Transverse colon (tissue), 4 donors: Measurements from ENCODE around the gene CLSTN2. TPM values are rescaled to one million over a fixed set of nuclear protein-coding genes. Genes with fewer than 3 reads are reported as not detected.

Experiments
- DNase-seq: peaks from one replicate; pipeline ENCODE4 v3.0.0-alpha.2; 2019
- H3K27ac ChIP-seq, 4 donors: fragments of 200-600 bp; sonication (generic); 2 replicates each; pipeline ENCODE4 v1.5.1; 2016 to 2018; ENCODE audit warnings: inconsistent platforms in 4 of 4
- H3K27me3 ChIP-seq: fragments of 200-600 bp; sonication (generic); 2 replicates; pipeline ENCODE4 v1.5.1; 2017; ENCODE audit warnings: inconsistent platforms
- H3K36me3 ChIP-seq, 4 donors: fragments of 200-600 bp; sonication (generic); 2 replicates each; pipeline ENCODE4 v1.5.1; 2017 to 2019; ENCODE audit warnings: inconsistent platforms in 4 of 4
- H3K4me1 ChIP-seq, 4 donors: fragments of 200-600 bp; sonication (generic); 2 replicates each; pipeline ENCODE4 v1.5.1; 2017 to 2020; ENCODE audit warnings: inconsistent platforms in 4 of 4
- H3K4me3 ChIP-seq, 4 donors: fragments of 200-600 bp; sonication (generic); 1 replicate in 1 of 4; 2 replicates in 3 of 4; pipeline versions ENCODE4 v1.5.1 to v1.6.1; 2017 to 2019; ENCODE audit warnings: inconsistent platforms in 4 of 4
- H3K9me3 ChIP-seq, 2 donors: fragments of 200-600 bp; sonication (generic); 2 replicates each; pipeline ENCODE4 v1.5.1; 2017 to 2019; ENCODE audit warnings: inconsistent platforms in 2 of 2
- CTCF ChIP-seq, 5 experiments: fragments of 200-600 bp in 3 of 5; fragments of 450-650 bp in 2 of 5; sonication (generic) in 3 of 5; IDR thresholded peaks; 1 replicate in 2 of 5; 2 replicates in 3 of 5; pipeline ENCODE4 v1.5.1; 2016 to 2017; ENCODE audit warnings: antibody characterized with exemption in 5 of 5, inconsistent platforms in 3 of 5, mild to moderate bottlenecking in 2 of 5, moderate library complexity in 1 of 5
- EP300 ChIP-seq: sonication (generic); formaldehyde crosslinking; IDR thresholded peaks from one replicate; pipeline ENCODE4 v1.6.1; 2017; ENCODE audit warnings: antibody characterized with exemption, low read depth
- POLR2A ChIP-seq: fragments of 450-650 bp; IDR thresholded peaks from one replicate; pipeline ENCODE4 v1.6.1; 2016; ENCODE audit warnings: antibody characterized with exemption, mild to moderate bottlenecking, moderate library complexity
- POLR2AphosphoS5 ChIP-seq, 3 donors: sonication (generic); formaldehyde crosslinking; IDR thresholded peaks; one replicate each; pipeline ENCODE4 v1.6.1; 2016; ENCODE audit warnings: antibody characterized with exemption in 3 of 3
- WGBS, 2 donors: methylation state at CpG; one replicate each; pipeline ENCODE4 v1.1.5; 2018; ENCODE audit warnings: low coverage in 1 of 2; 5-methylcytosine and 5-hydroxymethylcytosine counted together
- in situ Hi-C, 4 donors: fragments of 200-750 bp; cut with MboI; loops; one replicate each; pipeline versions ENCODE4 v1.15.0 to v1.15.1; 2017; ENCODE audit warnings: low sequenced_read_pairs in 3 of 4, low pct_ligation_motif_present in 1 of 4, low pct_unique_long_range_greater_than_20kb in 1 of 4
- intact Hi-C: fragments of 100-400 bp; cut with DNase I; formaldehyde crosslinking; loops from one replicate; pipeline ENCODE4 v1.15.1; 2023; ENCODE audit warnings: low total_unique reads
- total RNA-seq, 4 donors: library from RNA; depleted of rRNA; stranded (reverse); fragments of >200 nt; gene quantifications; one replicate each; pipeline ENCODE4 v1.1.0, GENCODE V29; 2016

CLSTN2 gene
- total RNA-seq, 4 donors from 2014 or later = 0.60 to 9.0 (median 2.2) TPM

- Histone ChIP-seq H3K4me1 (no peaks in the 10 kb centered on the region), H3K4me3 (no peak overlapping the region), H3K27ac (no peak overlapping the region), H3K9me3 (no peaks in the 10 kb centered on the region), H3K27me3 (no peaks in the 10 kb centered on the region), H3K36me3 (no peaks in the 10 kb centered on the region)
- in situ Hi-C loops (no loop called here), intact Hi-C loops (no loop called here)
- TF ChIP-seq CTCF (IDR thresholded peaks at IDR 0.05) (no peak), POLR2A (no peak), EP300 (no peak), POLR2AphosphoS5 (IDR thresholded peaks at IDR 0.05) (no peak)
- DNase-seq = no peak
Measured at GRCh38 chr3:140347151-140347550, 412.2 kb downstream of the CLSTN2 start.

GRCh38 chr3:140349938-140350337 lies 415.0 kb downstream of the CLSTN2 start:
- no peak overlapping the region for H3K4me3 ChIP-seq
- no peaks in the 10 kb centered on the region for H3K36me3 ChIP-seq
- TF ChIP-seq EP300 (no peak), CTCF (IDR thresholded peaks at IDR 0.05) (no peak), POLR2A (no peak), POLR2AphosphoS5 (IDR thresholded peaks at IDR 0.05) (no peak)
- intact Hi-C loops = no loop called here
- H3K27ac ChIP-seq = no peak overlapping the region
- no peaks in the 10 kb centered on the region for H3K27me3 ChIP-seq
- in situ Hi-C loops = no loop called here
- 73 to 83% methylated on average over 3 to 4 of the region's 4 CpGs for WGBS, 2 donors
- H3K9me3 ChIP-seq = no peaks in the 10 kb centered on the region
- no peaks in the 10 kb centered on the region for H3K4me1 ChIP-seq
- DNase-seq = no peak

- WGBS, 2 donors = 57 to 63% methylated on average over 3 of the region's 3 CpGs
- in situ Hi-C loops = no loop called here
- TF ChIP-seq CTCF (IDR thresholded peaks at IDR 0.05) (no peak), EP300 (no peak), POLR2A (no peak), POLR2AphosphoS5 (IDR thresholded peaks at IDR 0.05) (no peak)
- no peaks in the 10 kb centered on the region for H3K36me3 ChIP-seq
- no peaks in the 10 kb centered on the region for H3K27me3 ChIP-seq
- no peaks in the 10 kb centered on the region for H3K4me1 ChIP-seq
- no peak for DNase-seq
- H3K4me3 ChIP-seq = no peak overlapping the region
- intact Hi-C loops = no loop called here
- H3K9me3 ChIP-seq = no peaks in the 10 kb centered on the region
- H3K27ac ChIP-seq = no peak overlapping the region
Measured at GRCh38 chr3:140351466-140351865, 416.5 kb downstream of the CLSTN2 start.

GRCh38 chr3:140355481-140355880 lies 420.5 kb downstream of the CLSTN2 start:
- Histone ChIP-seq H3K36me3 (no peaks in the 10 kb centered on the region), H3K4me3 (no peak overlapping the region), H3K27me3 (no peaks in the 10 kb centered on the region), H3K9me3 (no peaks in the 10 kb centered on the region), H3K27ac (no peak overlapping the region), H3K4me1 (no peaks in the 10 kb centered on the region)
- TF ChIP-seq POLR2A (no peak), POLR2AphosphoS5 (IDR thresholded peaks at IDR 0.05) (no peak), CTCF (IDR thresholded peaks at IDR 0.05) (no peak), EP300 (no peak)
- intact Hi-C loops = no loop called here
- in situ Hi-C loops = no loop called here
- WGBS, 2 donors = 63 to 74% methylated on average over 2 to 3 of the region's 3 CpGs
- no peak for DNase-seq
